ENCODE results near the gene SMC1B. TPM values are rescaled to one million over a fixed set of nuclear protein-coding genes. Genes with fewer than 3 reads are reported as not detected.
"Not testable (repeated sequence)": the region's sequence is repeated elsewhere in the genome, so short reads cannot be mapped to it uniquely, and the experiment has no call there.

SMC1B gene
- total RNA-seq, 1 experiment from 2014 or later, result not detected

DNA sequence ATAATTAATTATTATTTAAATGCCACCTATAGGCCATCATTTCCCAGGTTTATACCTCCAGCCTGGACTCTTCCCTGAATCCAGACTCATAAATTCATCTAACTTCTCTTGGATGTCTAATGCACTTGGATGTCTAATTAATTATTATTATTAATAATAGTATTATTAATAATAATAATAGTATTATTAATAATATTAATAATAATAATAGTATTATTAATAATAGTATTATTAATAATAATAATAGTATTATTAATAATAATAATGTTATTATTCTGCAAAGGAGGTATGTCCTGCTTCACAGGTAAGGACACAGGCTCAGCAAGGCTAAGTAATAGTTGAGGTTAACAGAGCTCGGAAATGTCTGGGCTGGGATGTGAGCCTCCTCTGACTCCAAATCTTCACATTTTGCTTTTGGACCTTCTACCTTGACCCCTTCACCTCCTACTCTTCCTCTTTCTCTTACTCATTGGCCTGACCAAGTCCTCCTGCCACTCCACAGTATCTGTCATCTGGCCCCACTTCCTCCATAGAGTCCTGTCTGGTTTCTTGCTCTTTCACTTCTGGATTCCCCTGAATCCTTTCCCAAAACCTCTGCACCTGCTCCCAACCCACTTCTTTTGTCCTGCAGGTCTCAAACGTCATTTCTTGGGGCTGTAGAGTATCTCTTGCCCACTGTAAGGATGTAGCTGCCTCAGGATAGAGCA, 8.1 kb upstream of the SMC1B start:
- DNase-seq (ENCODE audit: low read depth), result no peak

DNA sequence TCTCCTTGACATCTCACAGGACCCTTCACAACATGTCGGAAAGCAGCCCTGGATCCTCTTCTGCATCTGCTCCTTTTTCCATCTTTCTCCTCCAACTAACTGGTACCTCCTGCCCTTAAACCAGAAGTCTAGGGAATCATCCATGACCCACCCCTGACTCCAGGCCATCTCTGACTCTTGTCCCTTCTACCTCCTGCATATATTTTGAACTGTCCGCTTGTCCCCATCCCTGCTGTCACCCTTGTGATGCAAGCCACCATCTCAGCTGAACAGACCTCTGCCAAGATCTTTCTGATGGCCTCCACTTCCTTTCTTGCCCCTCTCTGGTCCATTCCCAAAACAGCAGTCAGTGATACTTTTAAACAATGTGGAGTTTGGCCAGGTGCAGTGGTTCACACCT, 7.1 kb upstream of the SMC1B start:
- DNase-seq (ENCODE audit: low read depth), result no peak

DNA sequence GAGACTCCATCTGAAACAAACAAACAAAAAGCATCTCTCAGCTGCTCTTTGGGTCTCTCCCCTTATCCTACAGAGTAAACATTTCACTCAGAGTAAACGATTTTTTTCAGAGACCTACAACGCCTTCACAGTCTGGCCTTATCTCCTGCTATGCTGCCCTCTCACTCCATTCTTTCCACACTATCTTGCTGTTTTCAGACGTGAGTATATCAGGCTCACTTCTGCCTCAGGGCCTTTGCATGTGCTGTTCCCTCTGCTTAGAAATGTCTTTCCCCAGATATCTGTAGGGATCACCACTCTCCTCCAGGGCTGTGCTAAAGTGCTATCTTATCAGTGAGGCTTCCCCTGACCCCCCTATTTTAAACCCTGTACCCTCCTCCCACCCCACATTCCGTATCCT, 6.6 kb upstream of the SMC1B start:
- DNase-seq (ENCODE audit: low read depth), result no peak

DNA sequence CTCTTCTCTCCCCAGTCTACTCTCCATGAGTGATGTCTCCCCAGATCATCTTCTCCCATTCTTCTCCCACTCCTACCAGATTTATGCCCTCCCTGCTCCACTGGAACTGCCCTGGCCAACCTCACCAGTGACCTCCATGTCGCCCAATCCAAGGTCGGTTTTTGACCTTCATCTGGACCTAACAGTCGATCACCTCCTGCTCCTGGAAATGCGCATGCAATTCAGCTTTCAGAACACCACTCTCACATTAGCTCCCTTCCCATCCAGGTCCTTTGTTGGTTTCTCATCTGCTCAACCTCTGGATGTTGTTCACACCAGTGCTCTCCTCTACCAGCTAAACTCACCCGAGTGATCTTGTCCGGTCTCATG, 5.4 kb upstream of the SMC1B start:
- no peak for DNase-seq (ENCODE audit: low read depth)

DNA sequence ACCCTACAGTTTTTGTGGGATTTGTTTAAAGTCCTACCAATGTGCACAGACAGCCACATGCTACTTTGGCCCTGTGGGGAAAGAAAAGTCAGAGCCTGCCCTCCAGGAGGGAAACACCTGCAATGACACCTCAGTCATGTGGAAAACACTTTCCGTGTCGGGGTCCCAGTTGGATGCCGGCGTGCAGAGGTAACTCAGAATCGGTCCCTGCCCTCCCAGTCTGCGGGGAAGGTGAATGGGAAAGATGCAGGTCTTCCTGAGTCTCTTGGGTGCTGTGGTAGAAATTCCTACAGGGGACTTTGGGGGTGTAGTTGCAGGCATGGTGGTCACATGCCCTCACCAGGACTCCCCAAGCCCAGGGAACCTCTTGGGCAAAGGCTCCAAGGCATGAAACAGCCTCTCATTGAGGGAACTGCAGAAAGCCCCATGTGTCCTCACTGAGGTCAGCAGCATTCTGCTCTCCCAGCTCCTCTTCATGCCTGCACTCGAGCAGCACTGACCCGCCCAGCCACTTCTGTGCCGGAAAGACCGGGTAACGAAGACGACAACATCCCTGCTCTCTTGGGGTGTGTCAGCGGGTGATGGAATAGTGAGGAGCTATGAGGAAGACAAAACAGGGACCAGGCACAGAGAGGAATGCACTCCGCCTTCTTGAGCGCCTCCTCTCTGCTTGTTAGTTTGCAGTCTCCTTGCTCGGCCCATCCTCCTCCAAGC, 4.8 kb upstream of the SMC1B start:
- DNase-seq (ENCODE audit: low read depth), result no peak

DNA sequence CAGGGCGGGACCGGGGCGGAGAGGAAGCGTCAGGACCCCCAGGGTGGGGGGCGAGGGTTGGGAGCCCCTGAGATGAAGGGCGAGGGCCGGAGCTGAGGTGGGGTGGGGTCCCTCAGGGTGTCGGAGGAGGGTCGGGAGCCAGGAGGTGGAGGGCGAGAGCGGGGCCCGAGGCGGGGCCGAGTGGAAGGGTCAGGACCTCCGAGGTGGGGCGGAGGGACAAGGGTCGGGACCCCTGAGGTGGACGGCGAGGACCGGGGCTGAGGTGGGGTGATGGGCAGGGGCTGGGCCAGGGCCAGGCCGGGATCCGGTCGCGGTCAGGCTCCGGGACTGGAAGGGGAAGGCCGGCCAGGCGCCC, 409 bp downstream of the SMC1B start:
- DNase-seq (ENCODE audit: low read depth), result no peak

DNA sequence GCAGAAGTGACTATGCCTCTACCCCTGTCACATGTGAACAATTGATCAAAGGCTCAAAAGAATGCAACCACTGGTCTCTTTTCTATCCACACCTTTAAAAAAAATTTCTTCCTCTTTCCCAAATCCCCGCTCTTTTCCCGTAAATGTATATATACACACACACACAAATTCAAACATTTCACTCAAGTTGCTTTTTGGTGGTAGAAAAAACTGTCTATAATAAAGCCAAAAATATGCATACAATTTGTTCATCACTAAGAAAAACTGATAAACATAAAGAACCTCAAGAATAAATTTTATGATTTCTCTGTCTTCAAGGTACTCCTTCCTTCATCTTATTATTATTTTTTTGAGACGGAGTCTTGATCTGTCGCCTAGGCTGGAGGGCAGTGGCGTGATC, 5.6 kb downstream of the SMC1B start:
- DNase-seq (ENCODE audit: low read depth), result no peak

DNA sequence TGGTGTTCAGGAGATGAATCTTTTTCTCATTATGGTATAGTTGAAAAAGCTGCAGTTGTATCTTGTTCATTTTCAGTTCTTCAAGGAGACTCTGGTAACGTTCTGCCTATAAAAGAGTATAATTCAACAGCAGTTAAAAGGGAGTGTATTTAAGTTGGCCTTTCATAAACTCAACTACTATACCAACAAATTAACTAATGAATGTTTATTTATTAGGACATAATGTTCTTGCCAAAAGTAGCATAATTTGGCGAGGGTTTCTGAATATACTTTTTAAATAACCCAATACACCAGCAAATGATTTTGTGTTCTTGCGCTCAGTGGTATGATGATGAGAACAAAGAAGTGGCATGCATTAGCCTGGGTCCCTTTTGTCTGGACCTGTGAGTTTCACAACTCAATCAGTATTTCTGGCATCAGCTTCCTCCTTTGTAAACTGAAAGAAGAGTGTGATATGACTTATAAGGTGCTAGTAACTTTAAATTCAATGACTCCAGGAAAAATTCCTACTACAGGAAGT, 10.9 kb downstream of the SMC1B start:
- no peak for DNase-seq (ENCODE audit: low read depth)

DNA sequence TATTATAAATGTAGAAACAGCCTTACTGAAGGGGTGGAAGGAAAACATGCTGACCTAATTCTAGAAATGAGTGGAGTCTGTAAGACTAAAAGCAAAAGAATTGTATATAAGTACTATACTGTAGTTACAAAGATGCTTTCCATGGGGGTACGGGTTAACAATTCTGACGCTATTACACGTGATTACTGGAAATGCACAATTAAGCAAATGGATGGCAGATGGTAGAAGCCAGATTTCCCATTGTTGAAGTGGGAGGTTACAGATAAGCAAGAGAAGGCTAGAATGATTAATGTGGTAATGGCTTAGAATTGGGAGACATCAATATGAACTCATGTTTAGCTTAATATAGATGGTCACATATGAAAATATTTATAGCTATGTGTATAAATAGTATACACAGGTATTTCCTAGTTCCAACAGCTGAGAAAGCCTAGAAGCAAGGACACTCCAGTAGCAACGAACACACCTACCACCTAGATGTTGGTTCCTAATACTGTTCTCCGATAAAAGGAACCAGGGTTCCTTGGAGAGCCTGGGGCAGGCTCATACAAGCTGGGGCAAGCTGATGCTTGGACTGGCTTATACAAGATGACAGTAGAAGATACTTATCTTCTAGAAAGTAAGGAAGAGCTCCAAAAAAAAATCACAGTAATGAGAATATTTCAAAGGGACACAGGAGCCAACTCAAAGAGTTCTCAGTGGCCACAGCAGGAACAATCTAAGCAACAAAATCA, 13.5 kb downstream of the SMC1B start:
- no peak for DNase-seq (ENCODE audit: low read depth)

DNA sequence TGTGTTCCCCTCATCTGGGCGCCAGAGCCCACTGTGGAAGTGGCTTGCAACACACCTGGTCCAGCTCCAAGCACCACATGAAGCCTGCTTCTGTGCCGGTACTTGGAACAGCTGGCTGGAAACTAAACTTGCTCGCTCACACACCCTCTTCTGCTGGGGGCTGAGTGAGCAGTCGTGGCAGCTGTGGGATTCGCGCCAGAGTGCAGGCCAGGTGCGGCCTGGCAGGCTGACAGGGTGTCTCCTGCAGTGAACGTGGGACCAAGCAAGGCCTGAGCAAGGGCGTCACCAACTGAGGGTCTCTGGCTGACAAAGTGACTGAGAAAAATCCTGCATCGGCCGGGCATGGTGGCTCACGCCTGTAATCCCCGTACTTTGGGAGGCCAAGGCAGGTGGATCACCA, 15.2 kb downstream of the SMC1B start:
- DNase-seq (ENCODE audit: low read depth), result no peak

DNA sequence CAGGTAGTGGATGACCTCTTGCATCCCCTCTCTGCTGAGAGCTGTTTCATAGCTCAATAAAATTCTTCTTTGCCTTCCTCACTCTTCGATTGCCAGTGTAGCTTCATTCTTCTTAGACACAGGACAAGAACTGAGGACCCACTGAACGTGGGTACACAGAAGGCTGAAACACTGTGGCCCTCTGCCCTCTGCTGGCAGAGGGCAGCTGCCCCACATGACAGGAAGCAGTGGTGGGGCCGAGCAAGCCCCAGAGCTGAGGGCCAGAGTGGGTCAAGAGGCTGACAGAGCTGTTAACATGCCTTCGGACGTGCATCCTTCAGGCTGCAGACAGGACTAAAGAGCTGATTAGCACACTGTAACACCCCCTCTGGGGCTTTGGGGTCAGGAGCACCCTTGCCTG, 15.6 kb downstream of the SMC1B start:
- DNase-seq (ENCODE audit: low read depth), result no peak

DNA sequence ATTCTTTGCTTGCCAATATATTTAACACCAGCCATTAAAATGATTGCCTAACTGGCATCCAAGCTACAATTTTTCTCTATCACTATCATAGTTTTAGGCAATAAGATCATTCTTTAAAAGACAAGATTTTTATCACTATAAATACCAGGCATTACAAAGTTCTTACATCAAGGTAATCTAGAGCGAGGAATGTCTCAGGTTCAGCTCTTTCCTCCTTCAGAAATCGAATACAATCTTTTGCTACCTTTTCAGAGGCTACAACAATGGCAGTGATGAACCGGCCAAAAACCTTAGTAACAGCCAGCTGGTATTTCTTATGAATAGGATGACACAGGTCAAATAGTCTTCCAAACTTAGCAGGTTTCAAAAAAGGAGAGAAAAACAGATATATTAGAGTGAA, 23.9 kb downstream of the SMC1B start:
- DNase-seq (ENCODE audit: low read depth), result no peak

DNA sequence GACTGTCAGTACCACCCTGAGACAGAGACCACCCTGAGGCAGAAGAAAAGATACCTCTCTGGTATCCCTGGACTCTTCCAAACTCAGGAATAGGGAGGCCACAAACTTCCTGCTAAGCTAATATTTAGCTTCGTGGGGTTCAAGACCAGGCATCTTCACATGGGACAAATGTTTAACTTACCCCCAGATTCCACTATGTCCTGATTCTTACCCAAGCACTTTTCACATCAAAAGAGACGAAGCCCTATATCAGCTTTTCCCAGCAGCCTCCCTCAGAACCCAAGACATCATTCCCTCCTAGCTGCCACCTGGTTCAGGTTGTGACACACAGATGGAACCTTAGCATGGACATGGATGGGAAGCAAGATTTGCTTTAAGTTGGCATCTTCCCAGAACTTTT, 32.1 kb downstream of the SMC1B start:
- no peak for DNase-seq (ENCODE audit: low read depth)

DNA sequence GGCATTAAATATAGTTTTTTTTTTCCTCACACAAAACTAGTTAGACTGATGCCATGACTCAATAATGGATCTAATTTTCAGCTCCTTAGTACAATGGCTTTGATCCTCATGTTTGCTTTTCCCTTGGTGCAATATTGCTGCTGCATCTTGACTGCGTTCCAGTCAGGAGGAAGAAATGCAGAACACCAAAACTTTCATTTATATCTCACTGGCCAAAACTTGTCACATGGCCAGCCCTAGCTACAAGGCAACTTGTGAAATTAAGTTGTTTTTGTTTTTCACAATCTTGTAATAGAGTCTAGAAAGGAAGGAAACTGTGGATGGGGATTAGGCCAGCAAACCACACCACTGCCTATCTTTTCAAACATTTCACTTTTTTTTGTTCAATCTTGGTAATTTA, 36.7 kb downstream of the SMC1B start:
- no peak for DNase-seq (ENCODE audit: low read depth)

DNA sequence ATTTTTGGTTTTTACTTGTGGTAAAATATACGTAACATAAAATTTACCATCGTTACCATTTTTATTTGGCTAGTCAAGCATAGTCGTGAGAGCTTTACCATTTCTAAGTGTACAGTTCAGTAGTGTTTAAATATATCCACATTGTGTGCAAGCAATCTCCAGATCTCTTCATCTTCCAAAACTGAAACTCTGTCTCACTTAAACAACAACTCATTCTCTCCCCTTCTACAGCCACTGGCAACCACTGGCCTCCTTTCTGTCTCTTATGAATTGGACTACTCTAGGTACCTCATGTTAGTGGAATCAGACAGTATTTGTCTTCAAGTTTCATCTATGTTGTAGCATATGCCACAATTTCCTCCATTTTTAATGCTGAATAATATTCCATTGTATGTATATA, 37.4 kb downstream of the SMC1B start:
- DNase-seq (ENCODE audit: low read depth), result no peak

DNA sequence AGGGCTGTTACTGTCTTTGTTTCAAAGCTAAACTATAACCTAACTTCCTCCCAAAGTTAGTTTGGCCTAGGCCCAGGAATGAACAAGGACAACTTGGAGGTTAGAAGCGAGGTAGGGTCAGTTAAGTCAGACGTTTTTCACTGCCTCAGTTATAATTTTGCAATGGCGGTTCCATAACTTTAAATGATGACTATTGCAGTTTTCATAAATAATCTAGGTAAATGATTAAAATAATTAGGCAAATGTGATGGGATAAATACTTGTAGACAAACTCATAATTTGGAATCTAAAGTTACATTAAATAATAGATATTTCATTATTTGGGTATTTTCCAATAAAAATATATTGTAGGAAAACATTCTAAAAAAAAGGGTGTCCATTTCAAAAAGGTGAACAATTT, 39.8 kb downstream of the SMC1B start:
- DNase-seq (ENCODE audit: low read depth), result not testable (repeated sequence)

DNA sequence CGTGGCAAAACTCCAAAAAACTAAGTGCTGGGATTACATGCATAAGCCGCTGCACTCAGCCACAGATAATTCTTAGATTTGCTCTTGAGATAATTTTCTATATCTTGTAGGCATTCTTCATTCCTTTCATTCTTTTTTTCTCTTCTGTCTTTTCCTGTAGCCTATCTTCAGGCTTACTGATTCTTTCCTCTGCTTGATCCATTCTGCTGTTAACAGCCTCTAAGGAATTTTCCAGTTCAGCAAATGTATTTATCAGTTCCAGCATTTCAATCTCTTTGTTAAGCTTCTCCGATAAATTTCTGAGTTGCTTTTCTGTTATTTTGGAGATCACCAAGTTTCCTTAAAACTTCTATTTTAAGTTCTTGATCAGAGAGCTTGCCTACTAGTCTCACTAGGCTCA, 46.7 kb downstream of the SMC1B start:
- DNase-seq (ENCODE audit: low read depth), result no peak

DNA sequence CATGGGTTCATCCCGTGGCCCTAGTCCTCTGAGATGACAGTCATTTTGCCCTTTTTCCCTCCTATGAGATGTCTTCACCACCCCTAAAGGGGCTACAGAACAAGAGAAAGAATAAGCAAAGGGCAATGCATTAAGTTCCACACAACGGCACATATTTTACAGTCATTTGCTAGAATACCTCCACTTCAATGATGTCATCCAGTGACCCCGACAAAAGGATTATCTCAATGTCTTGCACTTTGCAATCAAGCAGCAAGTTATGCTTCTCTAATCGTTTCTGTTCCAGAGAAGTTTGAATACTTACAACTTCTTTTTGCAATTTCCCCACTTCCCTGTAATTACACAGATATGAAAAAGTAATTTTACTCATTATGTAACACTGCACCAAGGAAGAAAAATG, 53.8 kb downstream of the SMC1B start:
- no peak for DNase-seq (ENCODE audit: low read depth)

DNA sequence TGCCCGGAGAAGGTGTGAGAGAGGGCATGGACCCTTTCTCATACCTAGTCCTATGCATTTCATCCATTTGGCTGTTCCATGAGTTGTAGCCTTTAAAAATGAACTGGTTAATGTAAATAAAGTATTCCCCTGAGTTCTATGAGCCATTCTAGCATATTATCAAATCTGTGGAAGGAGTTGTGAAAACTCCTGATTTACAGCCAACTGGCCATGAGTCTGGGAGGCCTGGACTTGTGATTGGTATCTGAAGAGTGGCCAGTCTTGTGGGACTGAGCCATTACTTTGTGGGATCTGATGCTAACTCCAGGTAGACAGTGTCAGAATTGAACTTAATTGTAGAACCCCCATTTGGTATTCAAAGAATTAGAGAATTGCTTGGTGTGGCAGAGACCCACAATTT, 55.3 kb downstream of the SMC1B start:
- DNase-seq (ENCODE audit: low read depth), result no peak

DNA sequence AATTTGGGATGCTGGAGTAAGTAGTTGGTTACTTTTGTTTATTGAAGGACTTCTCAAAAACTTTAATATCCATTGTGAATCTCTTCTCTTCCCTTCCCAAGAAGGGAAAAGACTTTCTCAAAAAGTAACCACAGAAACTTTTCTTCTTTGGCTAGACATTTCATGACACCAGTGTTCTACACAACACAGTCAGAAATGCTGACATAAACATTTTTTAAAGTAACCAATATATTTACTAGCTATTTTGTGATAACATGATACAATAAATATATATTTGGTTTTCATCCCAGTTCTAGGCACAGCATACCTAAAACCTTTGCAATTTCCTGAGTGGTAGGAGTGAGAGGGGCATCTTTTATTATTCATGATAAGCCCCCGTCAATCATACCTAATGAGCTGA, 55.9 kb downstream of the SMC1B start:
- no peak for DNase-seq (ENCODE audit: low read depth)

DNA sequence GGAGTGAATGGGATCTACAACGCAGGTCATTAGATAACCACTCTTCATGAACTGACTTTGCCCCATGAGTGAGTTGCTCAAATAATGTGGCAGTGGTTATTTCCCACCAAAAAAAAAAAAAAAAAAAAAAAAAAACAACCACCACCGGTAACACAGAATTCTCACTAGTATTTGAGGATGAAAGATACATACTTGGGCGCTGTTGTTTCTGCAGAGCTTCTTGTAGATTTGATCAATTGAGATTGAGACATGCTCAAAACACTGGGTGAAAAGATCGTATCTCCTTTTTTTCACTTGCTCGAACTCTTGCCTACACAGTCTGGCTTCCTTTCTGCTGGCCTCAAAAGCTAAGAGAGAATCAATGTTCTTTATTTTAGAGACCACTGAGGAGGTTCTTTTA, 59.6 kb downstream of the SMC1B start:
- no peak for DNase-seq (ENCODE audit: low read depth)

DNA sequence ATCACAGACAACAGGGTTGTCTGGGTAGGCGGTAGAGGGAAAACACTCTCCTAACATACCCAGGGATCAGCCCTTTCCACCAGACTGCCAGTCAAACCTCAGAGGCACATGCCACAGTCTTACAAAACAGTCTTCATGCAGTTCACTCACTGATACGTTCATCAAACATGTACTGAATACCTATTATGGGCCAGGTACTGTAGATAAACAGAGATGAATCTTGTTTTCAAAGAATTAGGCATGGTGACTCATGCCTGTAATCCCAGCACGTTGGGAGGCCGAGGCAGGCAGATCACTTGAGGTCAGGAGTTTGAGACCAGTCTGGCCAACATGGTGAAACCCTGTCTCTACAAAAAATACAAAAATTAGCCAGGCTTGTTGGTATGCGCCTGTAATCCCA, 60.6 kb downstream of the SMC1B start:
- DNase-seq (ENCODE audit: low read depth), result not testable (repeated sequence)

DNA sequence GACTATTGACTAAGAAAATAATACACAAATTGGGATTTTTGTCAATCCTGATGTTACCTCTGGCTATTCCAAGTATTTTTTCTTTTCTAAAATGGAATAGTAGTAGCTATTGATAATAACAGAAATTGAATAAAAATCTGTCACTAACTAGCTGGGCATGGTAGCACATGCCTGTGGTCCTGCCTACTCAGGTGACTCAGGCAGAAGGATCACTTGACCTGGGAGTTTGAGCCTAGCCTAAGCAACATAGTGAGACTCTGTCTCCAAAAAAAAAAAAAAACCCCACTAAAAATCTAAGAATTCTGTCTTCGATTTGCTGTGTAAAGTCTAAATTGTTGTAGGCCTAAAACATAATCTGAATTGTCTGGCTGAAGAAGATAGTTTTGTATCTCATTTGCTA, 61.4 kb downstream of the SMC1B start:
- DNase-seq (ENCODE audit: low read depth), result no peak
